Transverse colon (tissue), 4 donors: ENCODE measurements around the gene CCDC12. TPM values are rescaled to one million over a fixed set of nuclear protein-coding genes. Genes with fewer than 3 reads are reported as not detected.

Source experiments
- DNase-seq: peaks from one replicate; pipeline ENCODE4 v3.0.0-alpha.2; 2019
- H3K27ac ChIP-seq, 4 donors: fragments of 200-600 bp; sonication (generic); 2 replicates each; pipeline ENCODE4 v1.5.1; 2016 to 2018; ENCODE audit warnings: inconsistent platforms in 4 of 4
- H3K27me3 ChIP-seq: fragments of 200-600 bp; sonication (generic); 2 replicates; pipeline ENCODE4 v1.5.1; 2017; ENCODE audit warnings: inconsistent platforms
- H3K36me3 ChIP-seq, 4 donors: fragments of 200-600 bp; sonication (generic); 2 replicates each; pipeline ENCODE4 v1.5.1; 2017 to 2019; ENCODE audit warnings: inconsistent platforms in 4 of 4
- H3K4me1 ChIP-seq, 4 donors: fragments of 200-600 bp; sonication (generic); 2 replicates each; pipeline ENCODE4 v1.5.1; 2017 to 2020; ENCODE audit warnings: inconsistent platforms in 4 of 4
- H3K4me3 ChIP-seq, 4 donors: fragments of 200-600 bp; sonication (generic); 1 replicate in 1 of 4; 2 replicates in 3 of 4; pipeline versions ENCODE4 v1.5.1 to v1.6.1; 2017 to 2019; ENCODE audit warnings: inconsistent platforms in 4 of 4
- H3K9me3 ChIP-seq, 2 donors: fragments of 200-600 bp; sonication (generic); 2 replicates each; pipeline ENCODE4 v1.5.1; 2017 to 2019; ENCODE audit warnings: inconsistent platforms in 2 of 2
- EP300 ChIP-seq: sonication (generic); formaldehyde crosslinking; IDR thresholded peaks from one replicate; pipeline ENCODE4 v1.6.1; 2017; ENCODE audit warnings: antibody characterized with exemption, low read depth
- POLR2A ChIP-seq: fragments of 450-650 bp; IDR thresholded peaks from one replicate; pipeline ENCODE4 v1.6.1; 2016; ENCODE audit warnings: antibody characterized with exemption, mild to moderate bottlenecking, moderate library complexity
- POLR2AphosphoS5 ChIP-seq, 3 donors: sonication (generic); formaldehyde crosslinking; IDR thresholded peaks; one replicate each; pipeline ENCODE4 v1.6.1; 2016; ENCODE audit warnings: antibody characterized with exemption in 3 of 3
- WGBS, 2 donors: methylation state at CpG; one replicate each; pipeline ENCODE4 v1.1.5; 2018; ENCODE audit warnings: low coverage in 1 of 2; 5-methylcytosine and 5-hydroxymethylcytosine counted together
- in situ Hi-C, 4 donors: fragments of 200-750 bp; cut with MboI; loops; one replicate each; pipeline versions ENCODE4 v1.15.0 to v1.15.1; 2017; ENCODE audit warnings: low sequenced_read_pairs in 3 of 4, low pct_ligation_motif_present in 1 of 4, low pct_unique_long_range_greater_than_20kb in 1 of 4
- intact Hi-C: fragments of 100-400 bp; cut with DNase I; formaldehyde crosslinking; loops from one replicate; pipeline ENCODE4 v1.15.1; 2023; ENCODE audit warnings: low total_unique reads
- total RNA-seq, 4 donors: library from RNA; depleted of rRNA; stranded (reverse); fragments of >200 nt; gene quantifications; one replicate each; pipeline ENCODE4 v1.1.0, GENCODE V29; 2016
- TF ChIP-seq, protein P1 (sequence below), 5 experiments: fragments of 200-600 bp in 3 of 5; fragments of 450-650 bp in 2 of 5; sonication (generic) in 3 of 5; IDR thresholded peaks; 1 replicate in 2 of 5; 2 replicates in 3 of 5; pipeline ENCODE4 v1.5.1; 2016 to 2017; ENCODE audit warnings: antibody characterized with exemption in 5 of 5, inconsistent platforms in 3 of 5, mild to moderate bottlenecking in 2 of 5, moderate library complexity in 1 of 5

Gene CCDC12
- total RNA-seq, 4 donors from 2014 or later = 50.1 to 72.9 (median 53.0) TPM

DNA sequence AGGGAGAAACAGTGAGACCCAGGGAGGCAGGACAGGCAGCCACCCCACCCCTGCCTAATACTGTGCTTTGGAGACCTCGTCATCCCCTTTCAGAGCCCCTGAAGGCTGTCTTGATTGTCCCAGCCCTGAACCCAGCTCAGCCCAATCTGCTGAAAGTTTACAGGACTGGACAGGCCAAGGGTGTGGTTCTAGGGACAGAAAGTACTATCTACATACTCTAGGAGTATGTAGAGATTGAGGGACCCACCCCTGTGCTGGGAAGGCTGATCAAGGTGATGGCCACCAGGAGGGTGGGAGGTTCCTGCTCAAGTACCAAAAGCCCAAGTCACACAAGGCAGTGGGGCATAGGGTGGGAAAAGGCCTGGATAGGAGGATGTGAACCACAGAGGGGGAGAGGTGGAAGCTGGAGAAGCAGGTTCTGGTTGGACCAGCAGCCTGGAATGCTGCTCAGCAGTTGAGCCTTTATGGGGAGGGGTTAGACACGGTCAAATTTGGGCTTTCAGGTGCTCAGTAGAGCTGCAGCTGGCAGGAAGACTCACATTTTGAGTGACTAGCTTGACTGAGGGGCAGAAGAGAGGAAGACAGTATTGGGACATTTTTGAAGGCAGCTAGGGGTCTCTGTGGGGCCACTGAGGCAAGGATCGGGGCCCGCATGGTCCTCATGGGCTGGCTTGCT lies 9.6 kb upstream of the CCDC12 start:
- peak; percentile 39 for DNase-seq
- in situ Hi-C loops (loop anchor here in 1 of 4 donors (10.0 kb wide), 1 partner anchor 51 kb away; no protein-coding TSS in a partner anchor), intact Hi-C loops (no loop called here)
- H3K9me3 ChIP-seq = no peaks in the 10 kb centered on the region
- H3K27me3 ChIP-seq = no peaks in the 10 kb centered on the region
- 67 to 86% methylated on average over 1 to 4 of the region's 4 CpGs for WGBS, 2 donors
- no peak overlapping the region for H3K4me3 ChIP-seq
- no peaks in the 10 kb centered on the region for H3K36me3 ChIP-seq
- peak overlapping the region in 3 of 4 donors; percentile 58 to 65 (median 60) for H3K27ac ChIP-seq
- TF ChIP-seq, protein P1, sequence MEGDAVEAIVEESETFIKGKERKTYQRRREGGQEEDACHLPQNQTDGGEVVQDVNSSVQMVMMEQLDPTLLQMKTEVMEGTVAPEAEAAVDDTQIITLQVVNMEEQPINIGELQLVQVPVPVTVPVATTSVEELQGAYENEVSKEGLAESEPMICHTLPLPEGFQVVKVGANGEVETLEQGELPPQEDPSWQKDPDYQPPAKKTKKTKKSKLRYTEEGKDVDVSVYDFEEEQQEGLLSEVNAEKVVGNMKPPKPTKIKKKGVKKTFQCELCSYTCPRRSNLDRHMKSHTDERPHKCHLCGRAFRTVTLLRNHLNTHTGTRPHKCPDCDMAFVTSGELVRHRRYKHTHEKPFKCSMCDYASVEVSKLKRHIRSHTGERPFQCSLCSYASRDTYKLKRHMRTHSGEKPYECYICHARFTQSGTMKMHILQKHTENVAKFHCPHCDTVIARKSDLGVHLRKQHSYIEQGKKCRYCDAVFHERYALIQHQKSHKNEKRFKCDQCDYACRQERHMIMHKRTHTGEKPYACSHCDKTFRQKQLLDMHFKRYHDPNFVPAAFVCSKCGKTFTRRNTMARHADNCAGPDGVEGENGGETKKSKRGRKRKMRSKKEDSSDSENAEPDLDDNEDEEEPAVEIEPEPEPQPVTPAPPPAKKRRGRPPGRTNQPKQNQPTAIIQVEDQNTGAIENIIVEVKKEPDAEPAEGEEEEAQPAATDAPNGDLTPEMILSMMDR (IDR thresholded peaks at IDR 0.05) = no peak
- TF ChIP-seq POLR2AphosphoS5 (IDR thresholded peaks at IDR 0.05) = no peak
- TF ChIP-seq EP300 = no peak
- TF ChIP-seq POLR2A = no peak
- peaks cover 22 to 47% (median 42%) of the 10 kb centered on the region in 4 donors for H3K4me1 ChIP-seq

DNA sequence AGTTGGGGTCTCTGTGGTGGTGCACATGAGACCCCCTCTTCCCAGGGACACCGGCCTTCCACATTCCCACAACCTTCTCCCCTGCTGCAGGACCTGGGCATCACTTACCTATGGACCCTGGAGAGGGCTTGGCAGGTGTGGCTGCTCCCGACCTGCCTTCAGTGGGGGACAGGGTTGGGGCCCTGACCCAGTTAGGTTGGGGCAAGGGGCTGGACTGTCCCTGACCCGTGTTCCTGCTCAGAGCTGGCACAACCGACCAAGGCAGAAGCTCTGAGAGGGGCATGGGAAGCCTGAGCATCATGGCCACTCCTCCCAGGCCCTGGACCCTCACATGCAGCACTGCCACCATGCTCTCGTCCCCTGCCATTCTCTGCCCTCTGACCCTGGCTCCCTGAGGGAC lies 9.0 kb upstream of the CCDC12 start:
- H3K27me3 ChIP-seq = no peaks in the 10 kb centered on the region
- no peak overlapping the region for H3K4me3 ChIP-seq
- no peaks in the 10 kb centered on the region for H3K36me3 ChIP-seq
- no peak for DNase-seq
- H3K9me3 ChIP-seq = no peaks in the 10 kb centered on the region
- intact Hi-C loops (no loop called here), in situ Hi-C loops (loop anchor here in 1 of 4 donors (10.0 kb wide), 1 partner anchor 51 kb away; no protein-coding TSS in a partner anchor)
- H3K27ac ChIP-seq = peak overlapping the region in 3 of 4 donors; percentile 1 to 65 (median 60)
- peaks cover 22 to 52% (median 47%) of the 10 kb centered on the region in 4 donors for H3K4me1 ChIP-seq
- TF ChIP-seq POLR2AphosphoS5 (IDR thresholded peaks at IDR 0.05) = no peak
- WGBS, 2 donors = 91% methylated on average over 5 of the region's 5 CpGs; no CpG with 5 or more reads in 1 of the 2 donors

DNA sequence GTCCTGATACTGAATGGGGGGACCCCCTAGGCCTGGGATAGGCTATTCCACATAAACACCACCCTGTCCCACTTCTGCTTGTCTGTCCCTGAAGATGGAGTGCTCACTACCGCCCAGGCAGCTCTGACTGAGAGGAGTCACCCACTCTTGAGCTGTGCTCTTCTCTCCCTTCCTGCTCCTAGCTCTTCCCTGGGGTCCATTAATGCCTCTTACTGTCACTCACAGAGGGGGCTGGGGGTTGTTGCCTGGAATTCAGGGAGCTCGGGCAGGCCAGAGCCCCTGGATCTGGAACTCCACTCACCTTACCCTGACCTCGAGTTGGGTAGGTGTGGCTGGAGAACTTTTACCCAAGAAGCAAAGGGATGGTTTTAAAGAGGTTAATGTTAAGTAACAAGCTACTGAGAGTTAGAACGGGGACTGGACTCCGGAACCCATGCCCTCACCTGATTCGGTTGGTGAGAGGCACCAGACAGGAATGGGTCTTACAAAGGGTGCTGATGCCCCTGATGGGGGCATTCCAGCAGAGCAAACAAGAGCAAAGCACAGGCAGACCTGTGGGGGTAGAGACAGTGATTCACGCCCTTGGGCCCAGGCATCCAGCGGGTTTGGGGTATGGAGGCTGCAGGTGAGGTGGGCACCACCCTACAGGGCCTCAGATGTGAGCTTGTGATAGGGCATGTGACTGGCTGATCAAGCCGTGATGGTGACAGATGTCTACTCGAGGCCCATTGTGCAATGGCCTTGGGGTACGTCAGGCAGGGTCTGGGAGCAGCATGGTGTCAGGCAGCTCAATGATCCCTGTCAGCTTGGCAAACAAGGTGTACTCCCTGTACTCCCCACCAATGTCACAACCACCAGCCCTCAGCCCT lies 8.3 kb upstream of the CCDC12 start:
- in situ Hi-C loops = loop anchor here in 1 of 4 donors (10.0 kb wide), 1 partner anchor 50 kb away; no protein-coding TSS in a partner anchor
- Histone ChIP-seq H3K9me3 (no peaks in the 10 kb centered on the region), H3K36me3 (no peaks in the 10 kb centered on the region), H3K4me1 (peaks cover 22 to 59% (median 49%) of the 10 kb centered on the region in 4 donors), H3K27me3 (no peaks in the 10 kb centered on the region), H3K4me3 (no peak overlapping the region), H3K27ac (no peak overlapping the region)
- WGBS, 2 donors = 89 to 90% methylated on average over 3 to 11 of the region's 11 CpGs
- DNase-seq = no peak
- intact Hi-C loops = no loop called here
- TF ChIP-seq POLR2AphosphoS5 (IDR thresholded peaks at IDR 0.05) (no peak), EP300 (no peak), POLR2A (no peak)
- TF ChIP-seq, protein P1 (IDR thresholded peaks at IDR 0.05) = no peak

DNA sequence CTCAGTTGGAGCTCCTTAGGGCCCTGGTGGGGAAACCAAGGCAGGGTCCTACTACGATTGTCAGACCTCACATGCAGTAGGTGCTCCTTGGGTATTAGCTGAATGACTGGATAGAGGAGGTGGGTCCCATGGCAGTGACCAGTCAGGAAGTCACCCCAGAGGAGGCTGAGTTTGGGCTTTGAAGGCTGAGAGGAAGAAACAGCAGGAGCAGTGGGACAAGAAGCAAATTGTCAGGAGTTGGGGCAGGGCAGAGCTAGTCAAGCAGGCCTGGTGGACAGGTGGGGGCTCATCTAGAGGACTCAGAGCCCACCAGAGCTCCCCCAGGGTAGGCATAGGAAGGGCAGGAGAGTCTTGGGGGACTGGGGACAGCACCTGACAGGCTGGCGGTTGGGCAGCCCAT lies 6.0 kb upstream of the CCDC12 start:
- Histone ChIP-seq H3K4me1 (peaks cover 22 to 69% (median 60%) of the 10 kb centered on the region in 4 donors), H3K9me3 (no peaks in the 10 kb centered on the region), H3K27me3 (no peaks in the 10 kb centered on the region), H3K4me3 (no peak overlapping the region), H3K36me3 (no peaks in the 10 kb centered on the region), H3K27ac (peak overlapping the region; percentile 84 to 94 (median 92))
- intact Hi-C loops (no loop called here), in situ Hi-C loops (loop anchor here in 1 of 4 donors (10.0 kb wide), 1 partner anchor 48 kb away; no protein-coding TSS in a partner anchor)
- TF ChIP-seq, protein P1 (IDR thresholded peaks at IDR 0.05) = no peak
- TF ChIP-seq POLR2AphosphoS5 (IDR thresholded peaks at IDR 0.05) (no peak), POLR2A (no peak), EP300 (no peak)
- no peak for DNase-seq
- 57% methylated on average over 2 of the region's 2 CpGs; no CpG with 5 or more reads in 1 of the 2 donors for WGBS, 2 donors
